PFSK-1 (cell line): Measurements from ENCODE around the gene RNF208.
A peak's percentile ranks its signal among the peaks of the same experiment; 100 is the strongest.

Source experiments
- POLR2AphosphoS5 ChIP-seq: IDR thresholded peaks from 2 replicates; pipeline ENCODE4 v1.6.1; 2012; ENCODE audit warnings: low read depth, mild to moderate bottlenecking, control low read depth, low read length, moderate library complexity
- SIN3A ChIP-seq: IDR thresholded peaks from 2 replicates; pipeline ENCODE4 v1.6.1; 2012; ENCODE audit warnings: mild to moderate bottlenecking, low read length, moderate library complexity, borderline replicate concordance; ENCODE audit not compliant: insufficient read depth
- TAF1 ChIP-seq: IDR thresholded peaks from 2 replicates; pipeline ENCODE4 v1.6.1; 2012; ENCODE audit warnings: low read length, control low read depth, borderline replicate concordance; ENCODE audit not compliant: insufficient read depth
- TF ChIP-seq, protein P1 (sequence below), 2 experiments: IDR thresholded peaks; 2 replicates each; pipeline versions ENCODE4 v1.6.1 to v1.8.0; 2011 to 2012; ENCODE audit warnings: low read depth in 2 of 2, low read length in 2 of 2, control low read depth in 1 of 2, inconsistent platforms in 1 of 2, mild to moderate bottlenecking in 1 of 2, moderate library complexity in 1 of 2; ENCODE audit not compliant: insufficient read depth in 1 of 2

DNA sequence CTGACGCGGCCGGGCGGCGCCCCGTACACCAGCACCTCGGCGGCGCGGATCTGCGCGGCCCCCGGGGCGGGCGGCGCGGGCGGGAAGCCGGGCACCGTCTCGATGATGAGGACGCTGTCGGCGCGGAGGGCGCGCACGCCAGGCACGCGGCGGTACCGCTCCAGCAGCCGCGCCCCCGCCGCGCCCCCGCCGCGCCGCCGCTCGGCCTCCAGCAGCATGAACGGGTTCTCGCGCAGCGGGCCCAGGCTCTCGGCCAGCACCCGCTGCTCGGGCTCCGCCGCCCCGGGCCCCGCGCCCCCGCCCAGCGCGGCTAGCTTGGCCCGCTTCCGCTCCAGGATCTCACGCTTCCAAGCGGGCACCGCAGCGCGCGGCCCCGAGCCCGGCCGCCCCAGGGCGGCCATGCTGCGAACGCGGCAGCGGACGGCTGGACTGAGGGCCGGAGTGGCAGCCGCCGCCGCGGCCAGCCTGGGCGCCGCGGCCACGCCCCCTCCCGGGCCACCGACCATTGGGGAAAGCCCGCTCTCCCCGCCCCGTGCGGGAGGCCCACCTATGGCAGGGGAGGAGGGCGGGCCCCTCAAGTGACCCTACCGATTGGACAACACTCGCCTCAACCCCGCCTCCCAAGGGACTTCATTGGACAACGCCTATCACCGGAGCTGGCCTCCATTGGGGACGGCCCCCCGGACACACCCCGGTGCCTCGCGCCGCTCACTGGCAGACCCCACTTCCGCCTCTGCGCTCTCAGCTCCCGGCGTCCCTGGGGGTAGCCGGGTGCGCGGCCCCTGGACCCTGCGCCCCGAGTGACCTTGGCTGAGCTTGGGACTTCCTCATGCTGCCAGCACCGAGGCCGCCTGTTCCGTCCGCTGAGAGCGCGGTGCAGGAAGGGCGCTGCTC lies 21.5 kb downstream of the RNF208 start, which contains the start of gene TPRN:
- TF ChIP-seq POLR2AphosphoS5 (peak; percentile 86), TAF1 (peak; percentile 98), SIN3A (no peak)
- TF ChIP-seq, protein P1, sequence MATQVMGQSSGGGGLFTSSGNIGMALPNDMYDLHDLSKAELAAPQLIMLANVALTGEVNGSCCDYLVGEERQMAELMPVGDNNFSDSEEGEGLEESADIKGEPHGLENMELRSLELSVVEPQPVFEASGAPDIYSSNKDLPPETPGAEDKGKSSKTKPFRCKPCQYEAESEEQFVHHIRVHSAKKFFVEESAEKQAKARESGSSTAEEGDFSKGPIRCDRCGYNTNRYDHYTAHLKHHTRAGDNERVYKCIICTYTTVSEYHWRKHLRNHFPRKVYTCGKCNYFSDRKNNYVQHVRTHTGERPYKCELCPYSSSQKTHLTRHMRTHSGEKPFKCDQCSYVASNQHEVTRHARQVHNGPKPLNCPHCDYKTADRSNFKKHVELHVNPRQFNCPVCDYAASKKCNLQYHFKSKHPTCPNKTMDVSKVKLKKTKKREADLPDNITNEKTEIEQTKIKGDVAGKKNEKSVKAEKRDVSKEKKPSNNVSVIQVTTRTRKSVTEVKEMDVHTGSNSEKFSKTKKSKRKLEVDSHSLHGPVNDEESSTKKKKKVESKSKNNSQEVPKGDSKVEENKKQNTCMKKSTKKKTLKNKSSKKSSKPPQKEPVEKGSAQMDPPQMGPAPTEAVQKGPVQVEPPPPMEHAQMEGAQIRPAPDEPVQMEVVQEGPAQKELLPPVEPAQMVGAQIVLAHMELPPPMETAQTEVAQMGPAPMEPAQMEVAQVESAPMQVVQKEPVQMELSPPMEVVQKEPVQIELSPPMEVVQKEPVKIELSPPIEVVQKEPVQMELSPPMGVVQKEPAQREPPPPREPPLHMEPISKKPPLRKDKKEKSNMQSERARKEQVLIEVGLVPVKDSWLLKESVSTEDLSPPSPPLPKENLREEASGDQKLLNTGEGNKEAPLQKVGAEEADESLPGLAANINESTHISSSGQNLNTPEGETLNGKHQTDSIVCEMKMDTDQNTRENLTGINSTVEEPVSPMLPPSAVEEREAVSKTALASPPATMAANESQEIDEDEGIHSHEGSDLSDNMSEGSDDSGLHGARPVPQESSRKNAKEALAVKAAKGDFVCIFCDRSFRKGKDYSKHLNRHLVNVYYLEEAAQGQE (IDR thresholded peaks at IDR 0.05; ENCODE audit: insufficient read depth in 1 of 2, low read depth in 2 of 2, low read length in 2 of 2), result 0 out of 4 replicates have a peak, but pooled peaks have one; percentile 14 to 63
